DND-41 (cell line): ENCODE measurements around the gene ZGPAT.

Experiments
- CTCF ChIP-seq: IDR thresholded peaks from 2 replicates; pipeline ENCODE4 v1.5.1; 2012; ENCODE audit warnings: borderline replicate concordance, low read length, moderate library complexity, mild to moderate bottlenecking; ENCODE audit not compliant: poor library complexity, severe bottlenecking; ENCODE audit errors: extremely low read depth
- EZH2 ChIP-seq: IDR thresholded peaks from 3 replicates; pipeline ENCODE4 v1.6.1; 2012; ENCODE audit warnings: borderline replicate concordance, low read depth, mild to moderate bottlenecking, moderate library complexity, low read length, inconsistent platforms; ENCODE audit not compliant: severe bottlenecking

- TF ChIP-seq CTCF (no peak), EZH2 (no peak)
These were observed 14.6 kb upstream of the ZGPAT start for GRCh38 chr20:63693083-63693732.
